IPS-15b (cell line): ENCODE data around the gene LGALS3.

ENCODE experiments used
- H3K27me3 ChIP-seq: one replicate; pipeline ENCODE4 v1.6.1; 2013; ENCODE audit warnings: low read length; ENCODE audit not compliant: control insufficient read depth, insufficient read depth
- H3K36me3 ChIP-seq: one replicate; pipeline ENCODE4 v1.6.1; 2013; ENCODE audit warnings: low read length; ENCODE audit not compliant: control insufficient read depth, insufficient read depth
- H3K4me1 ChIP-seq: one replicate; pipeline ENCODE4 v1.6.1; 2013; ENCODE audit warnings: mild to moderate bottlenecking, low read length; ENCODE audit not compliant: control insufficient read depth, insufficient read depth
- H3K4me3 ChIP-seq: one replicate; pipeline ENCODE4 v1.5.1; 2013; ENCODE audit warnings: low read depth, low read length
- H3K9ac ChIP-seq: one replicate; pipeline ENCODE4 v1.6.1; 2013; ENCODE audit warnings: low read depth, mild to moderate bottlenecking, low read length
- H3K9me3 ChIP-seq: one replicate; pipeline ENCODE4 v1.6.1; 2013; ENCODE audit warnings: mild to moderate bottlenecking, low read length; ENCODE audit not compliant: control insufficient read depth, insufficient read depth

The LGALS3 gene

DNA sequence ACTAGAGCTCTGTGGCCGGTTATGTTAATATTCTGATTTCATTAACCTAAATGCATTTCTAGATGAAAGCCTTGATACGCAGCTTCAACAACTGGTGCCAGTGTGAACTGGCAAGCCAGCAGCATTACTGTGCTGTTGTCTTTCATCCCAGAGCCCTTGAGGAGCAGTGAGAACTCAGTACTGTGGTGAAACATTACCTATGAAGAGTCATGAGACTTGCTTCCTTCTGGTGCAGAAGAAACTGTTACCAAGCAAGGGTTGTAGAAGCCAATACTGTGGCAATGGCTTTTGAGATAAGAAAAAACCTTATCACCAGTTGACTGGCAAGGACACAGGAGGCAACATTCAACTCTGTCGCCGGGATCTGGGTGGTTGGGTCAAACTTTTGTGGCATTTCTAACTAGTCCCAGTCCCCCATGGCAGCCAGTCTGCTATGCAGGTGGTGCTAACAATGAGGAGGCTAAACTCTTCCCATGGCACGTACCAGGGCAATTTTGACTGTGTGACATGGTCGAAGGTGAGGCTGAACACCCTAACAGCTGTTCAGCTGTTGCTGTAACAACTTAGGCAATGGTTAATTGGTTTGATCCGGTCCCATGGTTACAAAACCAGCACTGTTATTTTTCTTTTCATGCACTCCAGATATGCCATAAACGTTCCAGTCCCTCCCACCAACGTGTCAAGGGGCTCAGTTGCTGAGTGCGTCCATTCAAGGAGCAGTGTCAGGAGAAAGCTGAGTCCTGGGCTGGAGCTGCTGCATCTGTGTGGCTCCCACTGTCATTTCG is 12.6 kb upstream of the LGALS3 start:
- Histone ChIP-seq H3K9ac (no peak overlapping the region), H3K4me1 (no peaks in the 10 kb centered on the region), H3K27me3 (peaks cover 4% of the 10 kb centered on the region), H3K9me3 (no peaks in the 10 kb centered on the region), H3K4me3 (no peak overlapping the region), H3K36me3 (no peaks in the 10 kb centered on the region)

- H3K4me1 ChIP-seq, result no peaks in the 10 kb centered on the region
These were observed 11.1 kb upstream of the LGALS3 start for GRCh38 chr14:55117803-55118441.

DNA sequence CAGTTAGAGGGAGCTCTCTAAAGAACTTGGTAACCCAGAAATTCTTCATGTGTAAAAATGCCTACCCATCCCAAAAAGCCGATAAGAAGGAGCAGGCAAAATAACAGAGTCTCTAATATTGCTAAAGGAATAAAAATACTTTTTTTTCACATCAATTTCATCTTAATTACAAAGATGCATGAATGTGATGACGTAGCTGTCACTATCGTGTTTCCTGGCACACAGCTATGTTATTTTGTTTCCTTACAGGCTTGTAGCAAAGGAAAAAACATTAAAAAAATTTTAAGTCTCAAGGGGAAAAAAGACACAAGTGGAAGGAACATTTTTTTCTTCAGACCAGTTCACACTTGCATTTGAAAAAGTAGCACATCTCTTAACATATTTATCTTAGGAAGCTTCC is 10.3 kb upstream of the LGALS3 start:
- Histone ChIP-seq H3K9me3 (no peaks in the 10 kb centered on the region), H3K27me3 (peaks cover 4% of the 10 kb centered on the region), H3K4me1 (no peaks in the 10 kb centered on the region), H3K36me3 (no peaks in the 10 kb centered on the region), H3K4me3 (no peak overlapping the region), H3K9ac (no peak overlapping the region)

More at GRCh38 chr14:55117803-55118441, 11.1 kb upstream of the LGALS3 start:
- no peak overlapping the region for H3K4me3 ChIP-seq
- no peaks in the 10 kb centered on the region for H3K9me3 ChIP-seq
- no peak overlapping the region for H3K9ac ChIP-seq
- no peaks in the 10 kb centered on the region for H3K36me3 ChIP-seq
- H3K27me3 ChIP-seq, result peaks cover 4% of the 10 kb centered on the region

DNA sequence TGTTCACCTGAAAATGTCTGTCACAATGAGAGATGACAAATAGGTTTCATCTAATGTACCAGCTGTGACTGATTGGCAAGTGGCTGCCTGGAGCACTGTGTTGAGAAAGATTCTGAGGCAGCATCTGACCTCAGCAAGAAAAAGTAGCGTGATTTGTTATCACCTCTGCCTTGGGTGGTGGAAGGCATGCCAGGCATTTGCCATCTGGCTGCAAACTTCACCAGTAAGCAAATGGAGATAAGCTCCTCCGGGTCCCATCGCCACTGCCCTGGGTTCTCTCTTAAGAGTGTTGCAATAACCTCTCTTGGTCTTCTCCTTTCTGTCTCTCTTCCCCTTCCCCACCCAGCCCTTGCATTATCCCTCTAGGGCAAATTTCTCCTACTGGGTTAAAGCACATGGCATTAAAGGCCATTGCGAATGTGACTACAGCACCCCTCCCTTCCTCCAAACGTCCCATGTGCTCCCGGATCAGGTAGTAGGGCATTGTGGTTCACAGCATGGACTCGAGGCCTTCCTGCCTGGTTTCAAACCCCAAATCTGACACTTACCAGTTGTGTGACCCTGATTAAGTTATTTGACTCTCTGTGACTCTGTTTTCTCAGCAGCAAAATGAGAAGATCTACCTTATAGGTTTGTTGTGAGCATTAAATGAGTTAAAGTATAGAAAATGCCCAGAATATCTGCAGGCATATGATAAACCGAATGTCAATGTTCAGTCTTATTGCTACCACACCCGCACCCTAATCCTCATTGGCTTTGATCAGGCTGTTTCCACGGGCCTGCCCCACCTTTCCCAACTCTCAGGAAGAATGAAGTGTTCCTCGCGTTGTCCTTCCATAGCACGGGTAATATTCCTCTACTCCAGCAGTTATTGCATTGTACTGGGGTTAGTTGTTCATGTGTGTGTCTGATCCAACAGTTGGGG is 8.2 kb upstream of the LGALS3 start:
- no peak overlapping the region for H3K9ac ChIP-seq
- H3K36me3 ChIP-seq, result no peaks in the 10 kb centered on the region
- no peak overlapping the region for H3K4me3 ChIP-seq
- H3K9me3 ChIP-seq, result no peaks in the 10 kb centered on the region
- peaks cover 4% of the 10 kb centered on the region for H3K27me3 ChIP-seq
- H3K4me1 ChIP-seq, result no peaks in the 10 kb centered on the region

- Histone ChIP-seq H3K36me3 (no peaks in the 10 kb centered on the region), H3K27me3 (peaks cover 9% of the 10 kb centered on the region), H3K9me3 (no peaks in the 10 kb centered on the region), H3K4me3 (no peak overlapping the region), H3K9ac (no peak overlapping the region), H3K4me1 (no peaks in the 10 kb centered on the region)
These were observed 7.2 kb upstream of the LGALS3 start for GRCh38 chr14:55121628-55122439.

DNA sequence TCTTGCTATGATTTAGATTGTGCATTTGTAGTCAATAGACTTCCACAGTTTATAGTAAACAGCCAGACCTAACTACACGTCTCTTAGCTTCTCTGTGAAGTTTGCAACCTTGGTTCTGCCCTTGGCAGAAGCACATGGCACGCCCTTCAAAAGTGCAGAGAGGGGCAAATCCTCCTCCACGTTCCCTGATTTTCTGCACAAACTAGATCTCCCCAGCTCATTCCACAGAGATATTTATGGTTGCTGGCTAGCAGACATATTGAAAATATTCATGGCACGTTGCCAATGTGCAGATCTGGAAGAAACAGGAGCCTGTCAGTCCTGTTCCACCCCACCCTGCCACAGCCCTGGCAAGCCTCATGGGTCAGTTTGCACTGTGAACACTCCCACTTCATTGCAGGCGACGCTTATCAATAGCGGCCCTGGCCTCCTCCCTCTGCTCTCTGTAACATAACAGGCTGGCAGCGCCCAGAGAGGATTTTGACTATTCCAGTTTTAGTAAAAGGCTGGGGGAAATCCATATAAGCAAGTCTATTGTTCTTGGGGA is 6.5 kb upstream of the LGALS3 start:
- Histone ChIP-seq H3K9me3 (no peaks in the 10 kb centered on the region), H3K36me3 (no peaks in the 10 kb centered on the region), H3K27me3 (peaks cover 16% of the 10 kb centered on the region), H3K9ac (no peak overlapping the region), H3K4me3 (no peak overlapping the region), H3K4me1 (no peaks in the 10 kb centered on the region)

- H3K4me1 ChIP-seq, result no peaks in the 10 kb centered on the region
- peaks cover 21% of the 10 kb centered on the region for H3K27me3 ChIP-seq
- no peaks in the 10 kb centered on the region for H3K9me3 ChIP-seq
- no peak overlapping the region for H3K4me3 ChIP-seq
- no peaks in the 10 kb centered on the region for H3K36me3 ChIP-seq
- H3K9ac ChIP-seq, result no peak overlapping the region
These were observed 6.0 kb upstream of the LGALS3 start for GRCh38 chr14:55123101-55123500.

DNA sequence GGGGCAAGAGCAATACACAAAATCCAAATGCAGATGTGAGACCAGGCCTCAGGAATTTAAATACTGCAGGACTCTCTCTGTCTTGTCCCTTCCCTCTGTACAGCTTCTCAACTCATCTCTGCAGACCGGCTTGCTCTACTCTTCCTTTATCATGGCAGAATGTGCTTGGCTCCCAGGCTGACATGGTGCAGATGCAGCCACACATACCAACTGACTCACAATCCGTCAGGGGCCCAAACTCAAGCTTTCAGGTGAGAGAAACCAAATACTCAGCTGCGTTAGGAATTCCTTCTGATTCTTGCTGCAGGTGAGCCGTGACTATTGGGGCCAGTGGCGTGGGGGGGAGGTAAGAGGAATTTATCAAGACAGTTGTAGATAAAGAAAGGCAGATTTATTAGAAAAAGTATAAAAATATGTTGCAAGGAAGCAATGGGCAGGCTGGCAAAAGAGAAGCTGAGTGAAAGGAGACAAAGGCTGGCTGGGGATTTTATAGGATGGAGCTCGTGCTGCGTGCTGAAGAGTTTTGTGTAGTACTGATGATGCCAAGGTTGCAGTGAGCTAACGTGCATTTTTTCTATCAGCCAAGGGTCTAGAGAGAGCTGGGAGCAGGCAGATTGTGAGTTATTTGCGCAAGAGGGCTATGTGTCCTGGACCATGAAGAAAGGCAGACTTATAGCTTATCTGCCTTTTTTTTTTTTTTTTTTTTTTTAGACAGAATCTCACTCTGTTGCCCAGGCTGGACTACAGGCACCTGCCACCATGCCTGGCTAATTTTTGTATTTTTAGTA is 5.0 kb upstream of the LGALS3 start:
- no peak overlapping the region for H3K9ac ChIP-seq
- no peaks in the 10 kb centered on the region for H3K9me3 ChIP-seq
- H3K4me1 ChIP-seq, result no peaks in the 10 kb centered on the region
- no peaks in the 10 kb centered on the region for H3K36me3 ChIP-seq
- H3K27me3 ChIP-seq, result peaks cover 28% of the 10 kb centered on the region
- H3K4me3 ChIP-seq, result no peak overlapping the region

- H3K27me3 ChIP-seq, result peaks cover 33% of the 10 kb centered on the region
- no peaks in the 10 kb centered on the region for H3K36me3 ChIP-seq
- H3K4me3 ChIP-seq, result no peak overlapping the region
- H3K4me1 ChIP-seq, result no peaks in the 10 kb centered on the region
- H3K9me3 ChIP-seq, result no peaks in the 10 kb centered on the region
- no peak overlapping the region for H3K9ac ChIP-seq
These were observed 4.2 kb upstream of the LGALS3 start for GRCh38 chr14:55124774-55125386.

DNA sequence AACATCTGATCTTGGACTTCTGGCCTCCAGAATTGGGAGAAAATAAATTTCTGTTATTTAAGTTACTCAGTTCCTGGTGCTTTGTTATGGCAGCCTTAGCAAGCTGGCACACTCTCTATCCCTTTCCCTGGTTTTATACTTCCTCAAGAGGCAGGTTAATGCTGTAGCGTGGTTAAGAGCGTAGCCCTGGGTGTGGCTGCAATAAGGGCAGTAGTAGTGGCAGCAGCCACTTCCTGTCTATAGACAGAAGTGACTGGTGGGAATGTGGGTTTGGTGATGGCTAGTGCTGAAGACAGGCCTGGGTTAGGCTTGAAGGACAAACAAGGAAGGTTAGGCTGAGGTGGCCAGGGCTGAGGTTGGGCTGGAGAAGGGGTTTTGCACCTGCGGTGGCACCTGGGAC is 3.6 kb upstream of the LGALS3 start:
- Histone ChIP-seq H3K36me3 (no peaks in the 10 kb centered on the region), H3K4me3 (no peak overlapping the region), H3K9ac (no peak overlapping the region), H3K9me3 (no peaks in the 10 kb centered on the region), H3K4me1 (no peaks in the 10 kb centered on the region), H3K27me3 (peaks cover 35% of the 10 kb centered on the region)
